HG03159 (cell line): Measurements from ENCODE around the gene CD109.
A peak's percentile ranks its signal among the peaks of the same experiment; 100 is the strongest.
"Not testable (repeated sequence)": the region's sequence is repeated elsewhere in the genome, so short reads cannot be mapped to it uniquely, and the experiment has no call there.

Experiments
- ATAC-seq: cut with Tn5 transposase; IDR thresholded peaks from one replicate; pipeline ENCODE4 v1.9.1; 2021; ENCODE audit warnings: mild to moderate bottlenecking, moderate library complexity; ENCODE audit not compliant: unreplicated experiment

CD109 gene

DNA sequence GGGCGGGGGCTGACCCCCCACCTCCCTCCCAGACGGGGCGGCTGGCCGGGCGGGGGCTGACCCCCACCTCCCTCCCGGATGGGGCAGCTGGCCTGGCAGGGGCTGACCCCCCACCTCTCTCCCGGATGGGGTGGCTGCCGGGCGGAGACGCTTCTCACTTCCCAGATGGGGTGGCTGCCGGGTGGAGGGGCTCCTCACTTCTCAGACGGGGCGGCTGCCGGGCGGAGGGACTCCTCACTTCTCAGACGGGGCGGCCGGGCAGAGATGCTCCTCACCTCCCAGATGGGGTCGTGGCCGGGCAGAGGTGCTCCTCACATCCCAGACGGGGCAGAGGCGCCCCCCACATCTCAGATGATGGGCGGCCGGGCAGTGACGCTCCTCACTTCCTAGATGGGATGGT lies 155.0 kb downstream of the CD109 start:
- ATAC-seq: not testable (repeated sequence)

DNA sequence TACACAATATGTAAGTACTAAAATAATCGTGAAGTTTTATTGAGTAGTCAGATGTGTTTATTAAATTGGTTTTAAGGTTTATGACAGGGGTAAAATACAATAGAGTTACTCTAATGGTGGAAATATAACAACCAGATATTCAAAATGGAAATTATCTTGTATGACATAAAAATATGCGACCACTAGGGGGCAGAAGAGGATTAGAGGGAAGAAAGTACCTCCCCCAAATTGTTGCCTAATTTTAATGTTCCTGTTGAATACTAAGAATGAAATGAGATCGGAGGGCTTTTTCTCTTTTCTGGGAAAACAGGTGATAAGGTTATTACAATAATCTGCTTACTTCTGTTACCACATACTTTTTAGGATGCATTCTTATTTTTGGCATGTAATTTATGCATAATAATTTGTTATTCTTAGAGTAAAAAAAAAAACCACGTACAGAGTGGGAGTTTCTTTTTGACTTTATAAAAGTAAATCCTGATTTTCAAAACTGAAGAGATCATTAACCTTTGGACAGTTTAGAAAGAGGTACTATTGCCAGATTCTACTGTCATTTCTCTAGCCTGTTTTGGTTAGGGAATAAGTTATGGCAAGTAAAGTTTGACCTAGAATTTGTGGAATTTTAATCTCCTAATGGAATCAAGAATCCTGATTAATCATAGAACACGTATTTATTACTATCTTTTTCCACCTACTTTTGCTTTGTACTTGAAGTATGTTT lies 159.2 kb downstream of the CD109 start:
- peak; percentile 81 for ATAC-seq

GRCh38 chr6:73857341-73857890 lies 161.4 kb downstream of the CD109 start:
- no peak for ATAC-seq

DNA sequence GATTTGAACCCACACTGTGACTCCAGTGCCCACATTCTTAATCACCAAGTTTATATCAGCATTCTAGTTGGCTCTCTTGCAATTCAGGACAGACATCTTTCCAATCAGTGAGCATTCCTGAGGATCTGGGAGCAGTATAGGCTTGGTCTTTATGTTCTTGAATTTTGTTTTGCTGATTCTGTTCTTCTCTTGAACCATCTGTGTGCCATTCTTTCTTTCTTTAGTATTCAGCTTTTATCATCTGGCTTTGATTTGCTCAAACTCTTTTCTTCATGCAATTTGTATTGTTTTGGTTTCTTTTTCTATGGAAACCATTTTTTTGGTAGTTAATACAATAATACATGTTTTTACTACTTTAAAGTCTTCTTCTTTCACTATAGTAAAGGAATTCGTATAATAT lies 162.4 kb downstream of the CD109 start:
- no peak for ATAC-seq

DNA sequence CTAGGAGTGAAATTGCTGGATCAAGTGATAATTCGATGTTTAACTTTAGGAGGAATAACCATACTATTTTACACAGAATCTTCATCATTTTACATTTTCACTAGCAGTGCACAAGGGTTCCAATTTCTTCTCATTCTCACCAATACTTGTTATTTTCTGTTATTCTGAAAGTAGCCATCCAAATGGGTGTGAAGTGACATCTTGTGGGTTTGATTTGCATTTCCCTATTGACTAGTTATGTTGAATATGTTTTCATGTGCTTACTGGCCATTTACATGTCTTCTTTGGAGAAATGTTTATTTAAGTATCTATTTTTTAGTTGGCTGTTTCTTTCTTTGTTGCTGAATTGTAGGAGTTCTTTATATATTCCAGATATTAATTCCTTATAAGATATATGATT lies 164.3 kb downstream of the CD109 start:
- no peak for ATAC-seq

GRCh38 chr6:73866305-73866704 lies 170.3 kb downstream of the CD109 start:
- ATAC-seq: peak; percentile 49

- no peak for ATAC-seq
These were observed 171.4 kb downstream of the CD109 start for GRCh38 chr6:73867411-73867810.

DNA sequence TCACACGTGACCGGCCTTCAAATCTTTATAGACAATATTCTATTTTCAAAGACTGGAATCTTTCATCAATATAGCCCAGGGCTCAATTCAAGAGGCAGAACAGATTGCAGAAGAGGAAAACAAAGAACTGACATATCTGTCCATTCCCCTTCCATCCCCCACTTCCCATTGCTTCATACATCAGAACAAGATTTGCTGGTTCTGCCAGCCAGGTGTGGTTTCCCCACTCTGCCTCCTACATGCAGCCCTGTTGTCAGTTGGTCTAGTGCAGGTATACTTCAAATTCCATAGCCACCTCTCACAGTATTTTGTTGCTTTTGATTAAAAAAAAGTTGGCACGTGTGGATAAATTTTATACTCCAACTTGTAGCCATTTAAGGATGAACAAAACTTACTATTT lies 174.9 kb downstream of the CD109 start:
- no peak for ATAC-seq

DNA sequence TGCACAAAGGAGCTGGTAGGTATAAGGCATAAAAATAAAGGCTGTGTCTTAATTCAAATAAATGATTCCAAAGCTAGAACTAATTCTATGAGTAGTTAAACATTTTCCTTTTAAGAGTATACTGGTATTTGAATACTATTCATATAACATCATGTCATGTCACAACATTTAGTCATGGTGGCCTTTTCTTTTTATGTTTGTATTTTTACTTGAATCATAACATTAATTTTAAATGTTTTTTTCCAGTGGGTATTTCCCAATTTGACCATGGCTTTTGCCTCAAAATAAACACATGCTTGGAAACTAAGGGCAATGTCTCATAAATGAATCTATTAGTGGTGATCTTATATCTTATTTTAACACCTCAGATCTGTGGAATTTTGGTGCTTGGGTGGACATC lies 177.1 kb downstream of the CD109 start:
- ATAC-seq: no peak
